ENCODE measurements around the gene CDC27.

DNA sequence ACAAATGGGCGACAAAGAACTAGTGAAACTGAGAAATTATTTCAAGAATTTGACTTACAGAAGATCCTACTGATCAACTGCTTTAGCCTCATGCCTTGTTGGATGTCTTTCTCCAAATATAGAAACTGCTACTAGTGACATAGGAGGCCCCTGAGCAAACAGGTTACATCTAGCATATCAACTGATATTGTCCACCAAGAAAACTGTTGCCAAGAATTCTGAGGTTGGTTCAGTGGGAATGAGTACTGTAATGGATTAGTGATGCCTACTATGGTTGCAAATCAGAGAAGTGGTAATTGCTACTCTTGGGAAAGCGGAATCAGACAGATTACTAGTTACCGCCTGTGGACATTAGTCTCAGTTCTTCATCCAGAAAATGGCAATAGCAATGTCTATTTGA, 10.0 kb downstream of the CDC27 start:
- no peak for TF ChIP-seq POLR2A (IDR thresholded peaks at IDR 0.05; ENCODE audit: low read depth, low read length)
- no peak for TF ChIP-seq POLR2AphosphoS5 (IDR thresholded peaks at IDR 0.05; ENCODE audit: low read depth, low read length)

Data from GM12892 (cell line).